ENCODE measurements around the gene TPSAB1. TPM values are rescaled to one million over a fixed set of nuclear protein-coding genes. Genes with fewer than 3 reads are reported as not detected.

TPSAB1 gene
- total RNA-seq, 1 experiment from 2014 or later = not detected

- intact Hi-C loops (cut with micrococcal nuclease; ENCODE audit: unreplicated experiment) = no loop called here
- Mint-ChIP-seq H3K4me3 (ENCODE audit: unreplicated experiment) (no peak overlapping the region), H3K27ac (ENCODE audit: unreplicated experiment) (no peak overlapping the region), H3K36me3 (ENCODE audit: insufficient read depth, unreplicated experiment) (no peaks in the 10 kb centered on the region), H3K27me3 (ENCODE audit: insufficient read depth, unreplicated experiment) (no peaks in the 10 kb centered on the region), H3K4me1 (ENCODE audit: low read depth, unreplicated experiment) (no peaks in the 10 kb centered on the region), H3K9me3 (ENCODE audit: unreplicated experiment) (no peaks in the 10 kb centered on the region)
- POLR2A ChIA-PET = no interaction called here
- Histone ChIP-seq H3K4me3 (ENCODE audit: low read depth, low read length) (no peak overlapping the region), H3K4me1 (no peaks in the 10 kb centered on the region), H3K36me3 (ENCODE audit: control insufficient read depth, insufficient read depth, low read length) (no peaks in the 10 kb centered on the region), H3K27me3 (replicated peaks; ENCODE audit: control insufficient read depth, insufficient read depth, low read length) (no peaks in the 10 kb centered on the region), H3K9me3 (no peaks in the 10 kb centered on the region)
- no peak for DNase-seq
- CTCF ChIA-PET = no interaction called here
- no peak for TF ChIP-seq CTCF (IDR thresholded peaks at IDR 0.05; ENCODE audit: insufficient read depth in 1 of 2, low read depth in 1 of 2, low read length in 1 of 2, severe bottlenecking in 1 of 2, unreplicated experiment in 1 of 2)
- no TSS peak for BruUV-seq (replicated peaks)
Observed at GRCh38 chr16:1213231-1213630, 27.3 kb upstream of the TPSAB1 start.

- POLR2A ChIA-PET = no interaction called here
- no peaks in the 10 kb centered on the region for H3K27me3 ChIP-seq (replicated peaks; ENCODE audit: control insufficient read depth, insufficient read depth, low read length)
- no peak for DNase-seq
- no TSS peak for BruUV-seq (replicated peaks)
- CTCF ChIA-PET = no interaction called here
- TF ChIP-seq CTCF (IDR thresholded peaks at IDR 0.05; ENCODE audit: insufficient read depth in 1 of 2, low read depth in 1 of 2, low read length in 1 of 2, severe bottlenecking in 1 of 2, unreplicated experiment in 1 of 2) = no peak
- Mint-ChIP-seq H3K27ac (ENCODE audit: unreplicated experiment) (no peak overlapping the region), H3K4me3 (ENCODE audit: unreplicated experiment) (no peak overlapping the region), H3K36me3 (ENCODE audit: insufficient read depth, unreplicated experiment) (no peaks in the 10 kb centered on the region), H3K4me1 (ENCODE audit: low read depth, unreplicated experiment) (no peaks in the 10 kb centered on the region), H3K9me3 (ENCODE audit: unreplicated experiment) (no peaks in the 10 kb centered on the region), H3K27me3 (ENCODE audit: insufficient read depth, unreplicated experiment) (no peaks in the 10 kb centered on the region)
- no peak overlapping the region for H3K4me3 ChIP-seq (ENCODE audit: low read depth, low read length)
- H3K4me1 ChIP-seq = no peaks in the 10 kb centered on the region
- no peaks in the 10 kb centered on the region for H3K9me3 ChIP-seq
- intact Hi-C loops (cut with micrococcal nuclease; ENCODE audit: unreplicated experiment) = no loop called here
- no peaks in the 10 kb centered on the region for H3K36me3 ChIP-seq (ENCODE audit: control insufficient read depth, insufficient read depth, low read length)
Observed at GRCh38 chr16:1213796-1214372, 26.6 kb upstream of the TPSAB1 start.

GRCh38 chr16:1214719-1215118 lies 25.8 kb upstream of the TPSAB1 start:
- no peak overlapping the region for H3K4me3 Mint-ChIP-seq (ENCODE audit: unreplicated experiment)
- BruUV-seq (replicated peaks) = no TSS peak
- Histone ChIP-seq H3K4me1 (no peaks in the 10 kb centered on the region), H3K27me3 (replicated peaks; ENCODE audit: control insufficient read depth, insufficient read depth, low read length) (no peaks in the 10 kb centered on the region), H3K36me3 (ENCODE audit: control insufficient read depth, insufficient read depth, low read length) (no peaks in the 10 kb centered on the region), H3K9me3 (no peaks in the 10 kb centered on the region), H3K4me3 (ENCODE audit: low read depth, low read length) (no peak overlapping the region)
- no peaks in the 10 kb centered on the region for H3K36me3 Mint-ChIP-seq (ENCODE audit: insufficient read depth, unreplicated experiment)
- POLR2A ChIA-PET = no interaction called here
- H3K9me3 Mint-ChIP-seq (ENCODE audit: unreplicated experiment) = no peaks in the 10 kb centered on the region
- DNase-seq = no peak
- no peak overlapping the region for H3K27ac Mint-ChIP-seq (ENCODE audit: unreplicated experiment)
- H3K27me3 Mint-ChIP-seq (ENCODE audit: insufficient read depth, unreplicated experiment) = no peaks in the 10 kb centered on the region
- intact Hi-C loops (cut with micrococcal nuclease; ENCODE audit: unreplicated experiment) = no loop called here
- no peaks in the 10 kb centered on the region for H3K4me1 Mint-ChIP-seq (ENCODE audit: low read depth, unreplicated experiment)
- no peak for TF ChIP-seq CTCF (IDR thresholded peaks at IDR 0.05; ENCODE audit: insufficient read depth in 1 of 2, low read depth in 1 of 2, low read length in 1 of 2, severe bottlenecking in 1 of 2, unreplicated experiment in 1 of 2)
- CTCF ChIA-PET = interaction anchor here (0.6 to 0.7 kb wide), 2 partner anchors 10 to 123 kb away, joined by 3 to 4 read pairs; no protein-coding TSS in a partner anchor

All from Caco-2 (cell line).